Measurements from ENCODE around the gene ACOT9.

DNA sequence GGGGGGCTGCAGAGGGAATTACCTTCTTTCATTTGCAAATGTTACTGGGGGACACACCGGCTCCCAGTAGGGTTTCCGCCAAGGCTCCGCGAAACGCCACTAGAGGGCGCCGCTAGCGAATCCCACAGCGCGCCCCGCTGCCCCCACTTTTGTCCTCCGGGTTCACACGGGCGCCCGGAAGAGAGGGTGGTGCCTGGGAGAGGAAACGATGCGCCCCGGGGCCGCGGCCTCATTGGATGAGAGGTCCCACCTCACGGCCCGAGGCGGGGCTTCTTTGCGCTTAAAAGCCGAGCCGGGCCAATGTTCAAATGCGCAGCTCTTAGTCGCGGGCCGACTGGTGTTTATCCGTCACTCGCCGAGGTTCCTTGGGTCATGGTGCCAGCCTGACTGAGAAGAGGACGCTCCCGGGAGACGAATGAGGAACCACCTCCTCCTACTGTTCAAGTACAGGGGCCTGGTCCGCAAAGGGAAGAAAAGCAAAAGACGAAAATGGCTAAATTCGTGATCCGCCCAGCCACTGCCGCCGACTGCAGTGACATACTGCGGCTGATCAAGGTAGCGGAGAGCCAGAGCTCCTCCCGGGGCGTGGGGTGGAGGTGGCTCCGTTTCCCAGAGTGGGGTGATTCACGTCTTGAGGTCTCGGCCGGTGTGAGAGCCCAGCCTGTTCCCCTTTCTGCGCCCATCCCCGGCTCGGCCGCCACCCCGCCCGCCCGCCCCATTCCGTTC lies 40.0 kb upstream of the ACOT9 start, which contains the start of gene SAT1:
- TF ChIP-seq, protein P1, sequence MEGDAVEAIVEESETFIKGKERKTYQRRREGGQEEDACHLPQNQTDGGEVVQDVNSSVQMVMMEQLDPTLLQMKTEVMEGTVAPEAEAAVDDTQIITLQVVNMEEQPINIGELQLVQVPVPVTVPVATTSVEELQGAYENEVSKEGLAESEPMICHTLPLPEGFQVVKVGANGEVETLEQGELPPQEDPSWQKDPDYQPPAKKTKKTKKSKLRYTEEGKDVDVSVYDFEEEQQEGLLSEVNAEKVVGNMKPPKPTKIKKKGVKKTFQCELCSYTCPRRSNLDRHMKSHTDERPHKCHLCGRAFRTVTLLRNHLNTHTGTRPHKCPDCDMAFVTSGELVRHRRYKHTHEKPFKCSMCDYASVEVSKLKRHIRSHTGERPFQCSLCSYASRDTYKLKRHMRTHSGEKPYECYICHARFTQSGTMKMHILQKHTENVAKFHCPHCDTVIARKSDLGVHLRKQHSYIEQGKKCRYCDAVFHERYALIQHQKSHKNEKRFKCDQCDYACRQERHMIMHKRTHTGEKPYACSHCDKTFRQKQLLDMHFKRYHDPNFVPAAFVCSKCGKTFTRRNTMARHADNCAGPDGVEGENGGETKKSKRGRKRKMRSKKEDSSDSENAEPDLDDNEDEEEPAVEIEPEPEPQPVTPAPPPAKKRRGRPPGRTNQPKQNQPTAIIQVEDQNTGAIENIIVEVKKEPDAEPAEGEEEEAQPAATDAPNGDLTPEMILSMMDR (IDR thresholded peaks at IDR 0.05): peak; percentile 47 to 80 (median 72)
- TF ChIP-seq POLR2A (IDR thresholded peaks at IDR 0.05): peak; percentile 99
